HFFc6 (cell line): ENCODE results near the gene THSD4. TPM values are rescaled to one million over a fixed set of nuclear protein-coding genes. Genes with fewer than 3 reads are reported as not detected.

Experiments used
- DNase-seq: peaks from one replicate; pipeline ENCODE4 v3.0.0-alpha.2; 2018
- H3K27ac Mint-ChIP-seq: 2 replicates; pipeline ENCODE4 v1.8.0; 2020; ENCODE audit warnings: mild to moderate bottlenecking, mixed read lengths
- H3K27me3 Mint-ChIP-seq: 2 replicates; pipeline ENCODE4 v1.8.0; 2021; ENCODE audit warnings: mild to moderate bottlenecking, moderate library complexity, mixed read lengths; ENCODE audit not compliant: insufficient read depth
- H3K36me3 Mint-ChIP-seq: 2 replicates; pipeline ENCODE4 v1.8.0; 2021; ENCODE audit warnings: low read depth, mixed read lengths
- H3K4me1 Mint-ChIP-seq: 2 replicates; pipeline ENCODE4 v1.8.0; 2020; ENCODE audit warnings: low read depth, mixed read lengths
- H3K4me3 Mint-ChIP-seq: 2 replicates; pipeline ENCODE4 v1.8.0; 2020; ENCODE audit warnings: mild to moderate bottlenecking, moderate library complexity, mixed read lengths
- H3K9me3 Mint-ChIP-seq: 2 replicates; pipeline ENCODE4 v1.8.0; 2020; ENCODE audit warnings: mild to moderate bottlenecking, mixed read lengths
- total RNA-seq, 6 experiments: library from RNA; stranded (reverse); fragmentation: NEBNext Ultra II Directional; extraction: Animal tissue kit (Norgen Biotek cat#: 25700); gene quantifications; 2 replicates in 1 of 6; 3 replicates in 5 of 6; pipeline ENCODE4 v1.2.3, GENCODE V29; 2021
- TF ChIP-seq, protein P1 (sequence below): fragments of 200-600 bp; sonication (generic); IDR thresholded peaks from 2 replicates; pipeline ENCODE4 v1.5.0; 2021; ENCODE audit warnings: antibody characterized with exemption, mild to moderate bottlenecking

Gene THSD4
- total RNA-seq, 6 experiments from 2014 or later: 32.7 to 39.1 (median 36.4) TPM

DNA sequence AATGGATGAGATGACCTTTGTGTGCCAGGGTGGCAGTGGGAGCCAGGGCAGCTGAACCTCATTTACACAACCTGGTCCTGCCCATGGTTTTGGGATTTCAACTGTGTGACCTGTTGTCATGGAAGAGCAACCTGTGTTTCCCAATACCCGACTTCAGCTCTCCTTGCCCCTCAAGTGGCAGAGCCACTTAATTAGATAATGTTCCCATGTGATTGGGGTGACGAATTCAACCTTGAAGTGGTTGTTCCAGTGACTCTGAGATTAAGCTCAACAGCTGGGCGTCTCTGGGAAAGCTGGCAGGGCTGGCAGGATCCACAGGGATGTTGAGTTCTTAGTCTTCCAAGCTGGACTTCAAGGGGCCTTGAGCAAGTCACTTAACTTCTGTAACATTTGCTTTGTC lies 71.0 kb downstream of the THSD4 start:
- DNase-seq: no peak
- H3K36me3 Mint-ChIP-seq: peaks cover 9% of the 10 kb centered on the region; the same call in 1 of the 2 replicates
- no peaks in the 10 kb centered on the region; the same call in 1 of the 2 replicates for H3K27me3 Mint-ChIP-seq
- H3K27ac Mint-ChIP-seq: no peak overlapping the region
- H3K4me3 Mint-ChIP-seq: no peak overlapping the region
- no peaks in the 10 kb centered on the region for H3K9me3 Mint-ChIP-seq
- no peaks in the 10 kb centered on the region for H3K4me1 Mint-ChIP-seq
- TF ChIP-seq, protein P1, sequence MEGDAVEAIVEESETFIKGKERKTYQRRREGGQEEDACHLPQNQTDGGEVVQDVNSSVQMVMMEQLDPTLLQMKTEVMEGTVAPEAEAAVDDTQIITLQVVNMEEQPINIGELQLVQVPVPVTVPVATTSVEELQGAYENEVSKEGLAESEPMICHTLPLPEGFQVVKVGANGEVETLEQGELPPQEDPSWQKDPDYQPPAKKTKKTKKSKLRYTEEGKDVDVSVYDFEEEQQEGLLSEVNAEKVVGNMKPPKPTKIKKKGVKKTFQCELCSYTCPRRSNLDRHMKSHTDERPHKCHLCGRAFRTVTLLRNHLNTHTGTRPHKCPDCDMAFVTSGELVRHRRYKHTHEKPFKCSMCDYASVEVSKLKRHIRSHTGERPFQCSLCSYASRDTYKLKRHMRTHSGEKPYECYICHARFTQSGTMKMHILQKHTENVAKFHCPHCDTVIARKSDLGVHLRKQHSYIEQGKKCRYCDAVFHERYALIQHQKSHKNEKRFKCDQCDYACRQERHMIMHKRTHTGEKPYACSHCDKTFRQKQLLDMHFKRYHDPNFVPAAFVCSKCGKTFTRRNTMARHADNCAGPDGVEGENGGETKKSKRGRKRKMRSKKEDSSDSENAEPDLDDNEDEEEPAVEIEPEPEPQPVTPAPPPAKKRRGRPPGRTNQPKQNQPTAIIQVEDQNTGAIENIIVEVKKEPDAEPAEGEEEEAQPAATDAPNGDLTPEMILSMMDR: no peak

DNA sequence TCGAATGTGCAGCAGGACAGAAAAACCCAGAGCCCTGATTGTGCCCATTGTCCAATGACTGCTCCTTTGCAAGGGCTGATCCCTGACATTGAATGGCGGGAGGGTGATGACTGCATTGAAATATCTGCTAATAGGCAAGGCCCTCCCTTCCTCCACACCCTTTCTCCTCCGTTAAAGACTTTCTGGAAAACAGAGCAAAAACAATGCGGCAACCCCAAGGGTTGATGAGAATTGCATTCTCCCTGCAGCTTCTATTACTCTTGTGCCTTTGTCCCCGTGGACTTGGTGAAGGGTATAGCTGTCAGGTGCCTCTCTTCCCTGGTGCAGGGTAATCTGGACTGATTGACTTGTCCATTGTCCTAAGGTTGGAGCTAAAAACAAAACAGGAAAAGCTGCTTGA lies 71.8 kb downstream of the THSD4 start:
- Mint-ChIP-seq H3K36me3 (peaks cover 11% of the 10 kb centered on the region; the same call in 1 of the 2 replicates), H3K9me3 (no peaks in the 10 kb centered on the region), H3K27me3 (no peaks in the 10 kb centered on the region; the same call in 1 of the 2 replicates), H3K4me3 (no peak overlapping the region), H3K4me1 (no peaks in the 10 kb centered on the region), H3K27ac (no peak overlapping the region)
- DNase-seq: no peak
- TF ChIP-seq, protein P1: no peak

DNA sequence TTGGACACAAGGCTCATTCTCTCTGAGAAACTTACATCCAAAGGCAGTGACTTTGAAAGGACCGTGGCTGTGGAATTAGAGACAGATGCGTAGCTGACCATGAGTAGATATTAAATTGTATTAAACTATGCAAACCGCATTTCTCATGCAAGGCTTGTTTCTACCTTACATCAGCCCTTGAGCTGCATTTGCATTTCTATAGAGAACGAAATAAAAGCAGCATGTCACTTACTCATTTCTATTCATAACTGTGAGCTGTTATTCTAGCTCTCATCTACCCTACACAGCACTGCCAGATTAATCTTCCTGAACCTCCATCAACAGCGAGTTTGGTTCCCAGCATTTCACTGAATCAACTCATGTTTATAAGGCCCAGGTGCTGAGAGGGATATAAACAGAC lies 72.3 kb downstream of the THSD4 start:
- DNase-seq: no peak
- Mint-ChIP-seq H3K27ac (no peak overlapping the region), H3K9me3 (no peaks in the 10 kb centered on the region), H3K36me3 (peaks cover 11% of the 10 kb centered on the region; the same call in 1 of the 2 replicates), H3K4me1 (no peaks in the 10 kb centered on the region), H3K27me3 (no peaks in the 10 kb centered on the region; the same call in 1 of the 2 replicates), H3K4me3 (no peak overlapping the region)
- TF ChIP-seq, protein P1: no peak

DNA sequence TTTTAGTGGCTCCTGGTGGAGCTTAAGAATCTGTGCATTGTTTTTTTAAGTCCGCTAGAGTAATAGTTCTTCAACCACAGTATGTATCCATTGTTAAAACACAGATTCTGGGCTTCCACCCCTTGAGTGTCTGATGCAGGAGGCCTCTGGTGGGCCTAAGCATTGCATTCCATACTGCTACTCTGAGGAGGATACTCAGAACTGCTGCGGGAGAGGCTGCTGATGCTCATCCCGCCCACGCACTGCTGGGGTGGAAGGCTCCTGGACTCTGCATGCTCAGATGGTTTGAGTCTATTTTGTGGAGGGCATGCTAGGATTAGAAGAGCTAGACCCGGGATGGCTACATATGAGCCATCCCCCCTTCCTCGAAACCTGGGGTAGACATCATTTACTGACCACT lies 74.4 kb downstream of the THSD4 start:
- Mint-ChIP-seq H3K36me3 (peaks cover 15% of the 10 kb centered on the region; the same call in 1 of the 2 replicates), H3K4me1 (no peaks in the 10 kb centered on the region), H3K4me3 (no peak overlapping the region), H3K27me3 (no peaks in the 10 kb centered on the region; the same call in 1 of the 2 replicates), H3K9me3 (no peaks in the 10 kb centered on the region), H3K27ac (no peak overlapping the region)
- no peak for DNase-seq
- TF ChIP-seq, protein P1: no peak

DNA sequence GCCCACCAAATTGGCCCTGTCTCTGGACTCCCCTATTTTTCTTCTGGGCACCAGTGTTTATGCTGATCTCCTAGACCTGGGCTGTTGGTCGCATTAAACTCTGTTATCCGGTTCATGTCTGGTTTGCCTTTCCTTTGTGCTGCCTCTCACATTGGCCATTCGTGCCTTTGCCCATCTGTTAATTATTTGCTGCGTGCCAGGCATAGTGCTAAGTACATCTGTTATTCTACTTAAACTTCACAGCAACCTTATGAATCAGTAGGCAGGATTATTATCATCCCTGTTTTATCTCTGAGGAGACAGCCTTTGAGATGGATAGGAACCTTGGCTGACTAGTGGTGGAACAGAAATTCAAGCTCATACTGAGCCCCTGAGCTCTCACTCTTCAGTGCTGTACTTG lies 76.0 kb downstream of the THSD4 start:
- TF ChIP-seq, protein P1: no peak
- H3K27ac Mint-ChIP-seq: no peak overlapping the region
- no peaks in the 10 kb centered on the region for H3K4me1 Mint-ChIP-seq
- no peaks in the 10 kb centered on the region; the same call in 1 of the 2 replicates for H3K27me3 Mint-ChIP-seq
- H3K9me3 Mint-ChIP-seq: no peaks in the 10 kb centered on the region
- peaks cover 11% of the 10 kb centered on the region; the same call in 1 of the 2 replicates for H3K36me3 Mint-ChIP-seq
- H3K4me3 Mint-ChIP-seq: no peak overlapping the region
- no peak for DNase-seq
